GM23338 (cell line): ENCODE measurements around the gene DMRT1. TPM values are rescaled to one million over a fixed set of nuclear protein-coding genes. Genes with fewer than 3 reads are reported as not detected.

Experiments
- ATAC-seq: fragments of 200-7000 bp; cut with Tn5 transposase; 3 replicates; pipeline ENCODE4 v1.9.1; 2020
- DNase-seq: peaks from one replicate; pipeline ENCODE4 v3.0.0-alpha.2; 2015; ENCODE audit warnings: low spot score
- H2AFZ ChIP-seq: fragments of 200-600 bp; sonication (generic); 2 replicates; pipeline ENCODE4 v1.8.0; 2016; ENCODE audit warnings: antibody characterized with exemption, mild to moderate bottlenecking, moderate library complexity
- H3F3A ChIP-seq: fragments of 200-600 bp; sonication (generic); replicated peaks from 2 replicates; pipeline ENCODE4 v1.8.0; 2017; ENCODE audit warnings: antibody characterized with exemption, mixed run types, low read depth
- H3K27ac ChIP-seq: fragments of 200-600 bp; sonication (generic); 2 replicates; pipeline ENCODE4 v1.6.1; 2016; ENCODE audit warnings: low read depth
- H3K27me3 ChIP-seq: fragments of 200-600 bp; sonication (generic); 2 replicates; pipeline ENCODE4 v1.8.0; 2016; ENCODE audit warnings: mild to moderate bottlenecking, mixed run types, moderate library complexity; ENCODE audit not compliant: insufficient read depth
- H3K36me3 ChIP-seq: fragments of 200-600 bp; sonication (generic); 2 replicates; pipeline ENCODE4 v1.8.0; 2016; ENCODE audit warnings: mild to moderate bottlenecking; ENCODE audit not compliant: insufficient read depth
- H3K4me1 ChIP-seq: fragments of 200-600 bp; sonication (generic); 2 replicates; pipeline ENCODE4 v1.8.0; 2016; ENCODE audit warnings: mild to moderate bottlenecking, moderate library complexity; ENCODE audit not compliant: insufficient read depth
- H3K4me2 ChIP-seq: fragments of 200-600 bp; sonication (generic); 2 replicates; pipeline ENCODE4 v1.7.1; 2017; ENCODE audit warnings: mixed run types
- H3K4me3 ChIP-seq: fragments of 200-600 bp; sonication (generic); 2 replicates; pipeline ENCODE4 v1.6.1; 2016; ENCODE audit warnings: mixed run types
- H3K79me2 ChIP-seq: fragments of 200-600 bp; sonication (generic); replicated peaks from 2 replicates; pipeline ENCODE4 v1.8.0; 2017; ENCODE audit warnings: mild to moderate bottlenecking; ENCODE audit not compliant: insufficient read depth
- H3K9me2 ChIP-seq: fragments of 200-600 bp; sonication (generic); 2 replicates; pipeline ENCODE4 v1.8.0; 2017; ENCODE audit not compliant: insufficient read depth
- H4K20me1 ChIP-seq: fragments of 200-600 bp; sonication (generic); replicated peaks from 2 replicates; pipeline ENCODE4 v1.8.0; 2017; ENCODE audit warnings: mild to moderate bottlenecking; ENCODE audit not compliant: insufficient read depth
- H3K27ac Mint-ChIP-seq: 2 replicates; pipeline ENCODE4 v1.8.0; 2020; ENCODE audit warnings: inconsistent platforms, mild to moderate bottlenecking, moderate library complexity, mixed read lengths
- H3K27me3 Mint-ChIP-seq: 3 replicates; pipeline ENCODE4 v1.8.0; 2022; ENCODE audit warnings: low read depth, mild to moderate bottlenecking, moderate library complexity, mixed read lengths, inconsistent platforms; ENCODE audit not compliant: insufficient read depth, poor library complexity
- H3K36me3 Mint-ChIP-seq: 3 replicates; pipeline ENCODE4 v1.8.0; 2021; ENCODE audit warnings: low read depth, mild to moderate bottlenecking, inconsistent platforms, moderate library complexity, mixed read lengths
- H3K4me1 Mint-ChIP-seq: 3 replicates; pipeline ENCODE4 v1.8.0; 2020; ENCODE audit warnings: mild to moderate bottlenecking, inconsistent platforms, mixed read lengths
- H3K4me3 Mint-ChIP-seq: 3 replicates; pipeline ENCODE4 v1.8.0; 2021; ENCODE audit warnings: moderate library complexity, mild to moderate bottlenecking, inconsistent platforms, mixed read lengths
- H3K9me3 Mint-ChIP-seq: 3 replicates; pipeline ENCODE4 v1.8.0; 2020; ENCODE audit warnings: moderate library complexity, mild to moderate bottlenecking, inconsistent platforms, mixed read lengths
- EZH2phosphoT487 ChIP-seq: fragments of 200-600 bp; sonication (generic); IDR thresholded peaks from one replicate; pipeline ENCODE4 v1.8.1; 2018; ENCODE audit warnings: antibody characterized with exemption; ENCODE audit not compliant: unreplicated experiment
- JUNB ChIP-seq: IDR thresholded peaks from one replicate; pipeline ENCODE4 v1.6.1; 2016; ENCODE audit warnings: antibody characterized with exemption; ENCODE audit not compliant: unreplicated experiment
- NANOG ChIP-seq: IDR thresholded peaks from 2 replicates; pipeline ENCODE4 v1.6.1; 2016; ENCODE audit warnings: antibody characterized with exemption, borderline replicate concordance
- POLR2AphosphoS5 ChIP-seq: IDR thresholded peaks from 2 replicates; pipeline ENCODE4 v1.6.1; 2016; ENCODE audit warnings: antibody characterized with exemption, low read depth
- STAT1 ChIP-seq: IDR thresholded peaks from one replicate; pipeline ENCODE4 v1.6.1; 2016; ENCODE audit warnings: antibody characterized with exemption; ENCODE audit not compliant: unreplicated experiment
- ZNF114 ChIP-seq: fragments of 250-450 bp; sonication (Bioruptor Pico); IDR thresholded peaks from 2 replicates; pipeline ENCODE4 v1.5.0; 2020; ENCODE audit warnings: mild to moderate bottlenecking, moderate library complexity
- polyA plus RNA-seq: library from polyadenylated mRNA; unstranded; fragments of >200 nt; fragmentation: Nextera tagmentation; extraction: Ambion mirVana; gene quantifications from 2 replicates; pipeline ENCODE4 v1.2.1, GENCODE V29; 2016
- total RNA-seq: library from RNA; depleted of rRNA; stranded (reverse); fragments of >200 nt; shearing (Covaris generic); gene quantifications from 2 replicates; pipeline ENCODE4 v1.2.3, GENCODE V29; 2014
- TF ChIP-seq, protein P1 (sequence below): IDR thresholded peaks from one replicate; pipeline ENCODE4 v1.6.1; 2018; ENCODE audit warnings: antibody characterized with exemption; ENCODE audit not compliant: unreplicated experiment
- TF ChIP-seq, protein P2 (sequence below), 2 experiments: fragments of 200-600 bp in 1 of 2; sonication (generic) in 1 of 2; conservative IDR thresholded peaks; 2 replicates each; pipeline versions ENCODE4 v1.5.1 to v1.6.1; 2016 to 2017; ENCODE audit warnings: antibody characterized with exemption in 2 of 2, low read depth in 2 of 2, mild to moderate bottlenecking in 2 of 2, moderate library complexity in 1 of 2

Gene DMRT1
- total and polyA plus RNA-seq, 2 experiments from 2014 or later: not detected

- peak; percentile 18 for ATAC-seq
- no peaks in the 10 kb centered on the region for H3K36me3 Mint-ChIP-seq
Measured at GRCh38 chr9:976258-976942, 134.9 kb downstream of the DMRT1 start, which contains the start of gene DMRT3. TSS of gene DMRT3 (plus strand) at chr9:976655. CDS start at chr9:977002, 347 bp downstream.

More at GRCh38 chr9:976258-976942, 134.9 kb downstream of the DMRT1 start, which contains the start of gene DMRT3:
- no peak for TF ChIP-seq POLR2AphosphoS5
- TF ChIP-seq, protein P1, sequence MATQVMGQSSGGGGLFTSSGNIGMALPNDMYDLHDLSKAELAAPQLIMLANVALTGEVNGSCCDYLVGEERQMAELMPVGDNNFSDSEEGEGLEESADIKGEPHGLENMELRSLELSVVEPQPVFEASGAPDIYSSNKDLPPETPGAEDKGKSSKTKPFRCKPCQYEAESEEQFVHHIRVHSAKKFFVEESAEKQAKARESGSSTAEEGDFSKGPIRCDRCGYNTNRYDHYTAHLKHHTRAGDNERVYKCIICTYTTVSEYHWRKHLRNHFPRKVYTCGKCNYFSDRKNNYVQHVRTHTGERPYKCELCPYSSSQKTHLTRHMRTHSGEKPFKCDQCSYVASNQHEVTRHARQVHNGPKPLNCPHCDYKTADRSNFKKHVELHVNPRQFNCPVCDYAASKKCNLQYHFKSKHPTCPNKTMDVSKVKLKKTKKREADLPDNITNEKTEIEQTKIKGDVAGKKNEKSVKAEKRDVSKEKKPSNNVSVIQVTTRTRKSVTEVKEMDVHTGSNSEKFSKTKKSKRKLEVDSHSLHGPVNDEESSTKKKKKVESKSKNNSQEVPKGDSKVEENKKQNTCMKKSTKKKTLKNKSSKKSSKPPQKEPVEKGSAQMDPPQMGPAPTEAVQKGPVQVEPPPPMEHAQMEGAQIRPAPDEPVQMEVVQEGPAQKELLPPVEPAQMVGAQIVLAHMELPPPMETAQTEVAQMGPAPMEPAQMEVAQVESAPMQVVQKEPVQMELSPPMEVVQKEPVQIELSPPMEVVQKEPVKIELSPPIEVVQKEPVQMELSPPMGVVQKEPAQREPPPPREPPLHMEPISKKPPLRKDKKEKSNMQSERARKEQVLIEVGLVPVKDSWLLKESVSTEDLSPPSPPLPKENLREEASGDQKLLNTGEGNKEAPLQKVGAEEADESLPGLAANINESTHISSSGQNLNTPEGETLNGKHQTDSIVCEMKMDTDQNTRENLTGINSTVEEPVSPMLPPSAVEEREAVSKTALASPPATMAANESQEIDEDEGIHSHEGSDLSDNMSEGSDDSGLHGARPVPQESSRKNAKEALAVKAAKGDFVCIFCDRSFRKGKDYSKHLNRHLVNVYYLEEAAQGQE: no peak
- TF ChIP-seq JUNB: no peak
- TF ChIP-seq EZH2phosphoT487: peak; percentile 20
- TF ChIP-seq STAT1: no peak
- no peak for TF ChIP-seq NANOG
- no peak for TF ChIP-seq ZNF114 (CRISPR knock-in tag)
- TF ChIP-seq, protein P2, sequence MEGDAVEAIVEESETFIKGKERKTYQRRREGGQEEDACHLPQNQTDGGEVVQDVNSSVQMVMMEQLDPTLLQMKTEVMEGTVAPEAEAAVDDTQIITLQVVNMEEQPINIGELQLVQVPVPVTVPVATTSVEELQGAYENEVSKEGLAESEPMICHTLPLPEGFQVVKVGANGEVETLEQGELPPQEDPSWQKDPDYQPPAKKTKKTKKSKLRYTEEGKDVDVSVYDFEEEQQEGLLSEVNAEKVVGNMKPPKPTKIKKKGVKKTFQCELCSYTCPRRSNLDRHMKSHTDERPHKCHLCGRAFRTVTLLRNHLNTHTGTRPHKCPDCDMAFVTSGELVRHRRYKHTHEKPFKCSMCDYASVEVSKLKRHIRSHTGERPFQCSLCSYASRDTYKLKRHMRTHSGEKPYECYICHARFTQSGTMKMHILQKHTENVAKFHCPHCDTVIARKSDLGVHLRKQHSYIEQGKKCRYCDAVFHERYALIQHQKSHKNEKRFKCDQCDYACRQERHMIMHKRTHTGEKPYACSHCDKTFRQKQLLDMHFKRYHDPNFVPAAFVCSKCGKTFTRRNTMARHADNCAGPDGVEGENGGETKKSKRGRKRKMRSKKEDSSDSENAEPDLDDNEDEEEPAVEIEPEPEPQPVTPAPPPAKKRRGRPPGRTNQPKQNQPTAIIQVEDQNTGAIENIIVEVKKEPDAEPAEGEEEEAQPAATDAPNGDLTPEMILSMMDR (conservative IDR thresholded peaks at IDR 0.05; ENCODE audit: low read depth in 2 of 2): peak in 1 of 2 experiments; percentile 26; a peak in 2 of 4 replicates
- Histone ChIP-seq H3K36me3 (no peaks in the 10 kb centered on the region), H2AFZ (peak within 1 kb of the TSS; percentile 92), H3K27ac (no peak within 1 kb of the TSS), H3K4me3 (peak within 1 kb of the TSS; percentile 70), H3K79me2 (no peaks in the 10 kb centered on the region), H3F3A (peaks cover 22% of the 10 kb centered on the region), H3K4me1 (peaks cover 48% of the 10 kb centered on the region), H3K9me2 (no peaks in the 10 kb centered on the region), H3K27me3 (peaks cover 100% of the 10 kb centered on the region), H4K20me1 (peaks cover 48% of the 10 kb centered on the region), H3K4me2 (peak within 1 kb of the TSS; percentile 91)
- no peaks in the 10 kb centered on the region; the same call in 2 of the 3 replicates for H3K9me3 Mint-ChIP-seq
- H3K4me3 Mint-ChIP-seq: peak within 1 kb of the TSS; percentile 67
- peak; percentile 88 for DNase-seq
- peaks cover 51% of the 10 kb centered on the region for H3K4me1 Mint-ChIP-seq
- H3K27me3 Mint-ChIP-seq: peaks cover 92% of the 10 kb centered on the region
- H3K27ac Mint-ChIP-seq: no peak within 1 kb of the TSS
